Mammary epithelial cell (primary cell): ENCODE results near the gene CENPL.

Experiments used
- CTCF ChIP-seq, 2 donors: IDR thresholded peaks in 1 of 2; conservative IDR thresholded peaks in 1 of 2; 2 replicates each; pipeline ENCODE4 v1.5.1; 2011 to 2012; ENCODE audit warnings: inconsistent platforms in 2 of 2, low read length in 2 of 2, mild to moderate bottlenecking in 2 of 2, control low read depth in 1 of 2, low read depth in 1 of 2; ENCODE audit not compliant: insufficient read depth in 1 of 2; ENCODE audit errors: extremely low read depth in 1 of 2
- EZH2 ChIP-seq: IDR thresholded peaks from 2 replicates; pipeline ENCODE4 v1.6.1; 2012; ENCODE audit warnings: low read length, inconsistent platforms, borderline replicate concordance

GRCh38 chr1:173823781-173824314 lies 835 bp downstream of the CENPL start:
- TF ChIP-seq CTCF (conservative IDR thresholded peaks at IDR 0.05 in 1 of 2, IDR thresholded peaks at IDR 0.05 in 1 of 2; ENCODE audit: extremely low read depth in 1 of 2, insufficient read depth in 1 of 2, low read depth in 1 of 2, low read length in 2 of 2) (no peak), EZH2 (no peak)
